Ishikawa (cell line): ENCODE results near the gene POLR1E.

Experiments
- EGR1 ChIP-seq: IDR thresholded peaks from 2 replicates; pipeline ENCODE4 v1.6.1; 2012
- EP300 ChIP-seq: IDR thresholded peaks from 2 replicates; pipeline ENCODE4 v1.6.1; 2012; ENCODE audit warnings: borderline replicate concordance
- RAD21 ChIP-seq: IDR thresholded peaks from 2 replicates; pipeline ENCODE4 v1.6.1; 2012; ENCODE audit warnings: low read depth
- REST ChIP-seq: IDR thresholded peaks from 2 replicates; pipeline ENCODE4 v1.6.1; 2012; ENCODE audit warnings: low read depth, mild to moderate bottlenecking
- TAF1 ChIP-seq: IDR thresholded peaks from 2 replicates; pipeline ENCODE4 v1.6.1; 2012; ENCODE audit warnings: low read depth, mild to moderate bottlenecking
- TCF12 ChIP-seq: IDR thresholded peaks from 2 replicates; pipeline ENCODE4 v1.6.1; 2012; ENCODE audit warnings: low read depth
- USF1 ChIP-seq: IDR thresholded peaks from 2 replicates; pipeline ENCODE4 v1.6.1; 2012

- TF ChIP-seq EP300 (no peak), REST (no peak), EGR1 (no peak), TCF12 (no peak), TAF1 (no peak), RAD21 (no peak), USF1 (no peak)
Observed at GRCh38 chr9:37542488-37542887, 56.7 kb downstream of the POLR1E start.
